ENCODE data around the gene SPEM1. TPM values are rescaled to one million over a fixed set of nuclear protein-coding genes. Genes with fewer than 3 reads are reported as not detected.
A peak's percentile ranks its signal among the peaks of the same experiment; 100 is the strongest.

SPEM1 gene
- total RNA-seq, 2 experiments from 2014 or later: not detected

DNA sequence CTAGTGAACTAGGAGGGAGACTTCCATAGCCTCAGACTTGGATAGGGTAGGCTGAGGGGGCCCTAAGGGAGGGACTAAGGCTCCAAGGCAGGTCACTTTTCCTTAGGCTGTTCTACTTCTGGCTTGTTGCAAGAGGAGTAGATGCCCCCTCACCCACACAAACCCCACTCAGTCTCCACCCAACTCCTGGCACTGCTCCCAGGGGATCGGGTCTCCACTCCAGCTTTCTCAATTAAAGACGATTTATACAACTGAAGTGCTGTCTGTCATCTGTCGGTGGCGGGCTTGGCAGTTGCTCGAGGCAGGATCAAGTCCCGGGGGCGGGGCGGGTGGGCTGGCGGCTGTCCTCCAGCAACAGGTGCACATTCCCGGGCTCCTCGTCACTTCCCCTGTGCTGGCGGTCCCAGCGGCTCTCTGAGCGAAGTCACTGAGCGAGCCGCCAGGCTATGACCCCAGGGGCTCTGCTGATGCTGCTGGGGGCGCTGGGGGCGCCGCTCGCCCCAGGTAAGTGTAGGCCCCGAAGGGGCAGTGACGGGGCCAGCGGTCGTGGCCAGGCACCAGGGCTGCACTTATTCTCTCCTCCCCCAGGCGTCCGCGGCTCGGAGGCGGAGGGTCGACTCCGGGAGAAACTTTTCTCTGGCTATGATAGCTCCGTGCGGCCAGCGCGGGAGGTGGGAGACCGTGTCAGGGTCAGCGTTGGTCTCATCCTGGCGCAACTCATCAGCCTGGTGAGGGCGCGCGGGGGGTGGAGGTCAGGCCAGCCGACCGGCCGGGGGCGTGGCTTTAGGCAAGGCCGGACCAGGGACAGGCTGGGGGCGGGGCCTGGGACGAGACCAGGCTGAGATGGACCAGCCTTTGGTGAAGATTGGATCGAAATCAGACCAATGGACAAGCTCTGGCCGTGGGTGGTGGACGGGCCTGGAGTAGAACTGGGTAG, 24.8 kb downstream of the SPEM1 start, which contains the start of gene CHRNB1:
Gene CHRNB1 (plus strand): TSS at position 380 of the 937 bp plus-strand sequence. CDS start 67 bp downstream, at position 447.
- peak; percentile 17 for ATAC-seq
- H3K27ac Mint-ChIP-seq: peak within 1 kb of the TSS; percentile 61
- no peaks in the 10 kb centered on the region for H3K9me3 Mint-ChIP-seq (ENCODE audit: insufficient read depth)
- peak; percentile 37 for DNase-seq
- H3K27me3 Mint-ChIP-seq (ENCODE audit: low read depth): peaks cover 28% of the 10 kb centered on the region
- peak within 1 kb of the TSS; percentile 63 for H3K4me3 Mint-ChIP-seq
- CTCF ChIA-PET: interaction anchor here (0.6 to 5.3 kb wide), 12 partner anchors 9 to 177 kb away, joined by 3 to 50 read pairs (median 6); partner anchors contain the start of genes SENP3, TMEM102 and TNFSF13
- POLR2A ChIA-PET: interaction anchor here (0.5 to 4.6 kb wide), 9 partner anchors 8 to 139 kb away, joined by 3 to 21 read pairs (median 5); partner anchors contain the start of genes MPDU1, POLR2A and ZBTB4
- peaks cover 30% of the 10 kb centered on the region for H3K4me1 Mint-ChIP-seq (ENCODE audit: low read depth)
- H3K36me3 Mint-ChIP-seq (ENCODE audit: low read depth): peaks cover 25% of the 10 kb centered on the region

DNA sequence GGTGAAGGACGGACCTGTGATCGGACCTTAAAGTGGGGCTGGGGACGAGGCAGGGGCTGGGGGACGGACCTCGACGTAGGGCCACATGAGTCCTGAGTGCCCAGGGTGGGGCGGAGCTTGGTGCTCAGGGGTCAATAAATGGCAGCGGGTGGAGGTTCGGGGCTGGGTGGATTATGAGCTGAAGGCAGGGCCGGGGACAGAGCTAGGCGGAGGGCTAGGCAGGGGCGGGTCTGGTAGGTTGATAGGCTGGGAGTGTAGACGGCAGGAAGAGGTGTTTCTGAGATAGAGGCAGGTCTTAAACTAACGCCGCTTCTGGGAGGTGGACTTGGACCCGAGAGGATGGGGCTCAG, 25.5 kb downstream of the SPEM1 start:
- Mint-ChIP-seq H3K27me3 (ENCODE audit: low read depth) (peaks cover 25% of the 10 kb centered on the region), H3K9me3 (ENCODE audit: insufficient read depth) (no peaks in the 10 kb centered on the region), H3K4me1 (ENCODE audit: low read depth) (peaks cover 24% of the 10 kb centered on the region), H3K27ac (peak overlapping the region; percentile 61), H3K4me3 (peak overlapping the region; percentile 63), H3K36me3 (ENCODE audit: low read depth) (peaks cover 26% of the 10 kb centered on the region)
- CTCF ChIA-PET: interaction anchor here (0.6 to 5.3 kb wide), 8 partner anchors 9 to 178 kb away, joined by 3 to 50 read pairs (median 6); partner anchors contain the start of genes SENP3 and TMEM102
- POLR2A ChIA-PET: interaction anchor here (0.6 to 4.6 kb wide), 5 partner anchors 9 to 89 kb away, joined by 3 to 21 read pairs (median 5); partner anchors contain the start of gene POLR2A
- ATAC-seq (peak; percentile 90), DNase-seq (peak; percentile 70)

DNA sequence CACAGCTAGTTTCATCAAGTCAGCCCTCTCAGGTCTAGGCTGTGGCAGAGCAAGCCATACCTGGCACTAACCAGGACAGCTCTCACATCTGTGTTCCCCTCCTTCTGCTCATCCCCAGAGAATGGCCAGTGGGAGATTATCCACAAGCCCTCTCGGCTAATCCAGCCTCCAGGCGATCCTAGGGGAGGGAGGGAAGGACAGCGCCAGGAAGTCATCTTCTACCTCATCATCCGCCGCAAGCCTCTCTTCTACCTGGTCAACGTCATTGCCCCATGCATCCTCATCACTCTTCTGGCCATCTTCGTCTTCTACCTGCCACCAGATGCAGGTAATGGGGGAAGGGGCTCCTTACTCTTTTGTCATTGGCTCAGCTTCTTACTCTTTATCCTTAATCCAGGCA, 28.3 kb downstream of the SPEM1 start:
- peaks cover 19% of the 10 kb centered on the region for H3K27me3 Mint-ChIP-seq (ENCODE audit: low read depth)
- peaks cover 24% of the 10 kb centered on the region for H3K4me1 Mint-ChIP-seq (ENCODE audit: low read depth)
- ATAC-seq: no peak
- no peak overlapping the region for H3K4me3 Mint-ChIP-seq
- no peak for DNase-seq
- POLR2A ChIA-PET: interaction anchor here (1.2 kb wide), 1 partner anchor 35 kb away, joined by 5 read pairs; the partner anchor contains the start of gene POLR2A
- no peaks in the 10 kb centered on the region for H3K9me3 Mint-ChIP-seq (ENCODE audit: insufficient read depth)
- no peak overlapping the region for H3K27ac Mint-ChIP-seq
- CTCF ChIA-PET: interaction anchor here (5.3 kb wide), 1 partner anchor 12 kb away, joined by 50 read pairs; the partner anchor contains the start of gene TMEM102
- H3K36me3 Mint-ChIP-seq (ENCODE audit: low read depth): peaks cover 28% of the 10 kb centered on the region

DNA sequence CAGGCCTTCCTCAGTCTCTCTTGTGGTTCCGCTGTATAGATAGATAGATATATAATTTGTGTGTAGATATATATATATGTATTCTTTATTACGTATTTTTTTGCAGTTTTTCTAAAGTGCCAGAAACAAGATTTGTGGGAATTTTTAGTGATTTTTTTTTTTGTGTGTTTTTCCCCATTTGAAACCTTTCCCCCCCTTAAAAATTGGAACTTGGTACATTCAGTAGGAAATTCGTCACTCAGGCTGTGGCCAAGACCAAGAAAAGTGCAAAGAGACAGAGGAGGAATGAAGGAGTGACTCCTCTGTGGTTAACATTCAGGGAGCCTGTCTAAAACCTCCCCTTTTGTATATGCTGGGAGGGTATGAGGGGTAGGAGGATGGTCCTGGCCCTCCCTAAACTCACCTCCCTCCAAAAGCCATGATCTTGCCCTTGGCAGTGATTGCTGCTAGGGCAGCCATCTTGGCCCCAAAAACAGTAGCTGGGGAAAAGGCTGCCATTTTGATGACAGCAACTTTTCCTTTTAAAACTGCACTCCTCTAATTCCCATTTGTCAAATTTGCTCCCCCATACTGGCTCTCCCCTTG, 39.9 kb downstream of the SPEM1 start:
- DNase-seq (no peak), ATAC-seq (no peak)
- ChIA-PET CTCF (interaction anchor here (1.3 kb wide), 1 partner anchor 42 kb away, joined by 4 read pairs; no protein-coding TSS in a partner anchor), POLR2A (interaction anchor here (3.6 kb wide), 1 partner anchor 25 kb away, joined by 19 read pairs; the partner anchor contains the start of gene POLR2A)
- Mint-ChIP-seq H3K9me3 (ENCODE audit: insufficient read depth) (no peaks in the 10 kb centered on the region), H3K4me1 (ENCODE audit: low read depth) (peaks cover 27% of the 10 kb centered on the region), H3K36me3 (ENCODE audit: low read depth) (peaks cover 44% of the 10 kb centered on the region), H3K27me3 (ENCODE audit: low read depth) (no peaks in the 10 kb centered on the region), H3K27ac (no peak overlapping the region), H3K4me3 (no peak overlapping the region)

DNA sequence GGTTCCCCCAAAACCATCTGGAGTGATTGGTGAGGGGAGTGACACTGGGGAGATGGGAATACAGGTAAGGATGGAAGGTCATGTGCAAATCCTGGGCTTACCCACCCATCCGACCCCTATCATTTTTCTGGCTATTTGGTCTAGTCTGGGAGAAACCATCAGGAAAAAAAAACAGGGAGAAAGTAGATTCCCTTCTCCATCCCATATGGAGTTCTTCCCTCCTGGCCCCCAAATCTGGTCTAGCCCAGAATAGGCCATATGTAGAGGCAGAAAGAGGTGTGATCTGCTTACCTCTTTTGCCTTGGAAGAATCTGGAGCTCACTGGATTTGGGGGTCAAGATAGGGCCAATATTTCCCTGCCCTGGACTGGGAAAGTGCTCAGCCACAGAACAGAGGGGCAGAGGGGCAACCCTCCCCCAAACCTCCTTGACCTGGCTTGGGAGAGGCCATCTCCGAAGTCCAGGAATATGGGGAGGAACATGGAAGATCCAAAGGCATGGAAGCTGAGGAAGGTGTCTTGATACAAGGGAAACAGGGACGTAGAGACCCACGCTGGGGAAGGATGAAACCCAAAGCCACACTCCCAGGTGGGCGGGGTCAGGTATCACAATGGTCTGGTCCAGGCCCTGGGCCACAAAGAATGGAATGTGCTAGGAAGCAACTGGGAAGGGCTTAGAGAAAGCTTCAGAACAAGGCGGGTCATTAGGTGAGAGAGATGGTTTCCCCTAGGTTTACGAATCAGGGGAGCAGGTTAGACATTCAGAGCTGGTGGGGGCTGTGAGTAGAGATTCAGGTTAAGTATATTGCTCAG, 40.9 kb downstream of the SPEM1 start:
- POLR2A ChIA-PET: interaction anchor here (1.9 to 3.6 kb wide), 2 partner anchors 19 to 24 kb away, joined by 5 to 19 read pairs; partner anchors contain the start of genes POLR2A and ZBTB4
- Mint-ChIP-seq H3K27me3 (ENCODE audit: low read depth) (no peaks in the 10 kb centered on the region), H3K4me3 (no peak overlapping the region), H3K4me1 (ENCODE audit: low read depth) (peaks cover 24% of the 10 kb centered on the region), H3K36me3 (ENCODE audit: low read depth) (peaks cover 43% of the 10 kb centered on the region), H3K27ac (no peak overlapping the region), H3K9me3 (ENCODE audit: insufficient read depth) (no peaks in the 10 kb centered on the region)
- CTCF ChIA-PET: interaction anchor here (1.3 to 1.6 kb wide), 2 partner anchors 19 to 41 kb away, joined by 3 to 4 read pairs; partner anchors contain the start of gene ZBTB4
- DNase-seq (no peak), ATAC-seq (no peak)

DNA sequence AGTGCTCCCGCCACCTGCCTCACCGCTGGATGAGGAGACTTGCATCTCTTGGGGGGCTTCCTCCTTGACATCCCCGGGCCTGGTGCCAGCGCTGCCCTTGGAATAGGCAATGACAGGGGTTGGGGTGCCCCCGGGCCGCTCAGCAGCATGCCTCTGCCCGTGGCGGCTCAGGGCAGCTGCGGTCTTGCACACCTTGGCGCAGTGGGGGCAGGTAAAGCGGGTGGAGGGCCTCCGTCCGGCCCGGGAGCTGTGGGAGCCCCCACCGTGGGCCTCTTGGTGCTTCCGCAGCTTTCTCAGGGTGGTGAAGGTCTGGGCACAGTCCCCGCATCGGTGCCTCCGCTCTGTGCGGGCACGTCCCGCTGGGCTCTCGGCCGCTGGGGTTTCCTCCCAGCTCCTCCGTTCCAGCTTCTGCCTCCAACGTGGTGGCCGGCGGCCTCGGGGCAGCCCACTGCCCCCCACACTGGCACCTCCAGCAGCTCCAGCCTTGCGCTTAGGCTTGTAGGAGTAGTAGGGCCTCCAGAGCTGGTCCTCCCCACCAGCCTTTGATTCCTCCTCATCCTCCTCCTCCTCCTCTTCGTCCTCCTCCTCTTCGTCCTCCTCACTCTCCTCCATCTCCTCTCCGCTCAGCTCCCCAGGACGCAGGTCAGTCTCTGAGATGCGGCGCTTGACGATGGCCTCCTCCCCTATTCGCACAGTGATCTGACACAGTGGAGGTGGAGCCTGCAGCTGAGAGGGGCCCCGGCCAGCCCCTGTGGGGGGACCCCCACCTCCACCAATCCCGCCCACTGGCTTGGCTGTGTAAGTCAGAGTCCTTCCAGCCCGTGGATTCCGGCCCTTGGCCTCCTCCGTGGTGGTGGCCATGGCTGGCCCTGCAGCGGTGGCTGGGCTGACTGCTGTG, 42.6 kb downstream of the SPEM1 start:
- H3K27me3 Mint-ChIP-seq (ENCODE audit: low read depth): no peaks in the 10 kb centered on the region
- no peak overlapping the region for H3K27ac Mint-ChIP-seq
- DNase-seq: no peak
- no peaks in the 10 kb centered on the region for H3K9me3 Mint-ChIP-seq (ENCODE audit: insufficient read depth)
- no peak overlapping the region for H3K4me3 Mint-ChIP-seq
- CTCF ChIA-PET: interaction anchor here (1.6 kb wide), 1 partner anchor 17 kb away, joined by 3 read pairs; the partner anchor contains the start of gene ZBTB4
- ATAC-seq: no peak
- POLR2A ChIA-PET: interaction anchor here (0.6 to 3.6 kb wide), 5 partner anchors 13 to 268 kb away, joined by 3 to 19 read pairs (median 4); partner anchors contain the start of genes POLR2A and ZBTB4
- peaks cover 46% of the 10 kb centered on the region for H3K36me3 Mint-ChIP-seq (ENCODE audit: low read depth)
- H3K4me1 Mint-ChIP-seq (ENCODE audit: low read depth): peaks cover 26% of the 10 kb centered on the region

DNA sequence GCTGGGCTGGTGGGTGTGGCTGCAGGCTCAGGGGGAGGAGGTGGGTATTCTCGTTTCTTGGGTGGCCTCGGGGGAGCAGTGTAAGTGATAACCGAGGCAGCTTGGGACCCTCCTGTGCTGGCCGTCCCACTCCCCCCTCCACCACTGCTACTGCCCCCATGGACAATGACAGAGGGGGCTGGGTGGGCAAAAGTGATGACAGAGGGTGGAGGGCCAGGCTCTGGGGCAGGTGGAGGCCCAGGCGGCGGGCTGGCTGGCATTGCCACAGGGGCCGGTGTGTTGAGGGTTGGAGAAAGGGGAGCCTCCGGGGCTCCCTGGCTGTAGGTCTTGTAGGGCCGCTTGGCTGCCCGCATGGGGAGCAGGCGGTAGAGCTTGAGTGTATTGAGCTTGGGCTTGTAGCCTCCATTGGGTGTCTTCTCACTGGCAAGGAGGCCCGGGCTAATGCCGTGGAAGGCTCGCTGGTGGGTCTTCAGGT, 43.3 kb downstream of the SPEM1 start:
- no peak for DNase-seq
- ChIA-PET POLR2A (interaction anchor here (1.0 to 3.6 kb wide), 2 partner anchors 12 to 21 kb away, joined by 4 to 19 read pairs; partner anchors contain the start of gene POLR2A), CTCF (no interaction called here)
- Mint-ChIP-seq H3K27ac (no peak overlapping the region), H3K36me3 (ENCODE audit: low read depth) (peaks cover 45% of the 10 kb centered on the region), H3K9me3 (ENCODE audit: insufficient read depth) (no peaks in the 10 kb centered on the region), H3K4me1 (ENCODE audit: low read depth) (peaks cover 26% of the 10 kb centered on the region), H3K27me3 (ENCODE audit: low read depth) (no peaks in the 10 kb centered on the region), H3K4me3 (no peak overlapping the region)
- ATAC-seq: no peak

DNA sequence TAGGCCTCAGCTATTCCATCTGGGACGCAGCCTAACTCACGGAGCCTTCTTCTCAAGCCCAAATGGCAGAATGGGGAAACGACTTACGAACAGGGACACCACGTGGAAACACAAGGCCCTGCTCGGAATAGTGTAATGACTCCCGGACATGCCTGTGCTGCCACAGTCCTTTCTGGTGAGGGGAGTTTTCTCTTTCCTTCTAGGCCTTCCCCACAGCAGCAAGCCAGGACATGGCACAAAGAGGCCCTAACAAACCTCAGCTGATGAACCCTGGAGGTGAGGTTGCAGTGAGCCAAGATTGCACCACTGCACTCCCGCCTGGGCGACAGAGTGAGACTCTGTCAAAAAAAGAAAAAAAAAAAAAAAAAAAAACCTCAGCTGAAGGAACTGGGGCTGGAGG, 44.0 kb downstream of the SPEM1 start:
- ATAC-seq (no peak), DNase-seq (no peak)
- CTCF ChIA-PET: interaction anchor here (0.9 kb wide), 1 partner anchor 18 kb away, joined by 7 read pairs; no protein-coding TSS in a partner anchor
- peaks cover 38% of the 10 kb centered on the region for H3K36me3 Mint-ChIP-seq (ENCODE audit: low read depth)
- H3K9me3 Mint-ChIP-seq (ENCODE audit: insufficient read depth): no peaks in the 10 kb centered on the region
- H3K27me3 Mint-ChIP-seq (ENCODE audit: low read depth): no peaks in the 10 kb centered on the region
- no peak overlapping the region for H3K27ac Mint-ChIP-seq
- H3K4me1 Mint-ChIP-seq (ENCODE audit: low read depth): peaks cover 27% of the 10 kb centered on the region
- POLR2A ChIA-PET: interaction anchor here (3.6 kb wide), 1 partner anchor 21 kb away, joined by 19 read pairs; the partner anchor contains the start of gene POLR2A
- H3K4me3 Mint-ChIP-seq: no peak overlapping the region

DNA sequence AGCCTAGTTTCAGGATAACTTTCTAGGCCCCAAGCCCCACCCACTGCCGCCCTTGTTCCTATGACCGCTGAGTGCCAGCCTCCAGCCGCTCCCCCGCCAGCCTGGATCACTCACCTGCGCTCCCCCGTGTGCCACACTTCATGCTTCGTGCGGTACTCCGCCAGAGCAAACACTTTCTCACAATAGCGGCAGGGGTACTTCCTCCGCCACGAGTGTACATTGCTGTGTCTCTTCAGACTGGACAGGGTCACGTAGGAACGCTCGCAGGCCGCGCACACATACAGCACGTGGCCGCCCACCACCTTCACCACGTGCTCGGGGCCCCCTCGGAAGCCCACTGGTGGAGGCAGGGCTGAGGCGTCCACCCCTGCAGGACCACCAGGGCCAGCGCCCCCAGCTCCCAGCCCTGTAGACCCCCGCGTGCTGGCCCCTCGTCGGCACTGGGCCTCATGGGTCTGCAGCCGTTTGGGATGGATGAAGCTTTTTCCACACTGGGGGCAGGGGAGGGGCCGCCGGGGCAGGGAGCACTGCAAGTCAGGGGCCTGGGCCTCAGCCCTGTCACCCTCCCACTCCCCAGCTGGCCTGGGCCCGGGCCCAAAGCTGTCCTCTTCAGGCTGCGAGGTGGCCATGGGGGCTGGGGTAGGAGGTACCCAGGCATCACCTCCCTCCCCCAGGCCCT, 45.6 kb downstream of the SPEM1 start:
- Mint-ChIP-seq H3K4me1 (ENCODE audit: low read depth) (peaks cover 20% of the 10 kb centered on the region), H3K4me3 (no peak overlapping the region), H3K9me3 (ENCODE audit: insufficient read depth) (no peaks in the 10 kb centered on the region), H3K36me3 (ENCODE audit: low read depth) (peaks cover 26% of the 10 kb centered on the region), H3K27me3 (ENCODE audit: low read depth) (no peaks in the 10 kb centered on the region), H3K27ac (no peak overlapping the region)
- ChIA-PET CTCF (no interaction called here), POLR2A (interaction anchor here (0.6 to 2.1 kb wide), 4 partner anchors 11 to 19 kb away, joined by 3 to 10 read pairs (median 7); partner anchors contain the start of genes POLR2A and ZBTB4)
- DNase-seq (no peak), ATAC-seq (no peak)
